Breast epithelium (tissue), 4 donors: ENCODE data around the gene ADCY1. TPM values are rescaled to one million over a fixed set of nuclear protein-coding genes. Genes with fewer than 3 reads are reported as not detected.

Experiments used
- DNase-seq, 2 donors: peaks; one replicate each; pipeline ENCODE4 v3.0.0-alpha.2; 2019; ENCODE audit warnings: low spot score in 2 of 2
- H3K27ac ChIP-seq, 2 donors: fragments of 200-600 bp; sonication (generic) in 1 of 2; one replicate each; pipeline ENCODE4 v1.5.1; 2016 to 2019; ENCODE audit warnings: mild to moderate bottlenecking in 1 of 2
- H3K27me3 ChIP-seq, 2 donors: fragments of 200-600 bp; sonication (generic) in 1 of 2; one replicate each; pipeline versions ENCODE4 v1.5.1 to v1.6.0; 2017 to 2019; ENCODE audit warnings: control low read depth in 1 of 2, mild to moderate bottlenecking in 1 of 2
- H3K36me3 ChIP-seq: fragments of 200-600 bp; one replicate; pipeline ENCODE4 v1.5.1; 2019
- H3K4me1 ChIP-seq, 2 donors: fragments of 200-600 bp; sonication (generic); one replicate each; pipeline ENCODE4 v1.5.1; 2016 to 2019; ENCODE audit warnings: control low read depth in 1 of 2
- H3K4me3 ChIP-seq, 3 donors: fragments of 200-600 bp; sonication (generic); 1 replicate in 2 of 3; 2 replicates in 1 of 3; pipeline ENCODE4 v1.5.1; 2016 to 2019; ENCODE audit warnings: mild to moderate bottlenecking in 3 of 3, moderate library complexity in 2 of 3
- H3K9me3 ChIP-seq, 2 donors: fragments of 200-600 bp; sonication (generic) in 1 of 2; one replicate each; pipeline ENCODE4 v1.5.1; 2016 to 2019; ENCODE audit warnings: control low read depth in 1 of 2
- POLR2A ChIP-seq: fragments of 450-650 bp; IDR thresholded peaks from one replicate; pipeline ENCODE4 v1.6.1; 2016; ENCODE audit warnings: antibody characterized with exemption, mild to moderate bottlenecking, moderate library complexity
- POLR2AphosphoS5 ChIP-seq, 3 donors: sonication (generic); formaldehyde crosslinking; IDR thresholded peaks; one replicate each; pipeline ENCODE4 v1.6.1; 2017; ENCODE audit warnings: antibody characterized with exemption in 3 of 3
- intact Hi-C: fragments of 100-400 bp; cut with DNase I; formaldehyde crosslinking; loops from one replicate; pipeline ENCODE4 v1.15.1; 2023; ENCODE audit warnings: low total_unique reads
- total RNA-seq, 3 donors: library from RNA; depleted of rRNA; stranded (reverse); fragments of >200 nt; gene quantifications; one replicate each; pipeline ENCODE4 v1.1.0, GENCODE V29; 2016
- TF ChIP-seq, protein P1 (sequence below), 3 donors: fragments of 450-650 bp; IDR thresholded peaks; one replicate each; pipeline ENCODE4 v1.5.1; 2016 to 2017; ENCODE audit warnings: antibody characterized with exemption in 3 of 3, mild to moderate bottlenecking in 3 of 3, moderate library complexity in 3 of 3

Gene ADCY1
- total RNA-seq, 3 donors from 2014 or later, result 1.6 to 14.4 (median 2.5) TPM

DNA sequence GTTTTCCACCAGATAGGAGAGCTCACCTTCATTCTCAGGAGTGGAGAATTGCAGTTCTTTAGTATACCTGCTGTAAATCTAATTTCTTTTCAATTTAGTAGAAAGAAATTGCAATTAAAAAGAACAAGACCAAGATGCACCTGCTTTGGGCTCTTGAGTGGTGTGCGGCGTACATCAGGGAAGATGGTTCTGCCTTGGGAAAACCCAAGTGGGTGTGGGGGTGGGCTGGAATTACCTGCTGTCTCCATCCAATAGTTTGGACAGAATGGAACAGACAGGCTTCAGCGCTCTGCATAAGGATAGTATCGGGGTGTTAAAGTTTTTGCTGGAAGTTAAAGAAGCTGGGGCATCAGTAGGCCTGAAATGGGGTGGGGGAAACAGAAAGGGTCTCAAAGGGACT, 7.2 kb upstream of the ADCY1 start:
- no peak for DNase-seq
- no peaks in the 10 kb centered on the region for H3K4me1 ChIP-seq
- H3K4me3 ChIP-seq, result no peak overlapping the region
- H3K27me3 ChIP-seq, result no peaks in the 10 kb centered on the region
- TF ChIP-seq POLR2A (no peak), POLR2AphosphoS5 (IDR thresholded peaks at IDR 0.05) (no peak)
- TF ChIP-seq, protein P1, sequence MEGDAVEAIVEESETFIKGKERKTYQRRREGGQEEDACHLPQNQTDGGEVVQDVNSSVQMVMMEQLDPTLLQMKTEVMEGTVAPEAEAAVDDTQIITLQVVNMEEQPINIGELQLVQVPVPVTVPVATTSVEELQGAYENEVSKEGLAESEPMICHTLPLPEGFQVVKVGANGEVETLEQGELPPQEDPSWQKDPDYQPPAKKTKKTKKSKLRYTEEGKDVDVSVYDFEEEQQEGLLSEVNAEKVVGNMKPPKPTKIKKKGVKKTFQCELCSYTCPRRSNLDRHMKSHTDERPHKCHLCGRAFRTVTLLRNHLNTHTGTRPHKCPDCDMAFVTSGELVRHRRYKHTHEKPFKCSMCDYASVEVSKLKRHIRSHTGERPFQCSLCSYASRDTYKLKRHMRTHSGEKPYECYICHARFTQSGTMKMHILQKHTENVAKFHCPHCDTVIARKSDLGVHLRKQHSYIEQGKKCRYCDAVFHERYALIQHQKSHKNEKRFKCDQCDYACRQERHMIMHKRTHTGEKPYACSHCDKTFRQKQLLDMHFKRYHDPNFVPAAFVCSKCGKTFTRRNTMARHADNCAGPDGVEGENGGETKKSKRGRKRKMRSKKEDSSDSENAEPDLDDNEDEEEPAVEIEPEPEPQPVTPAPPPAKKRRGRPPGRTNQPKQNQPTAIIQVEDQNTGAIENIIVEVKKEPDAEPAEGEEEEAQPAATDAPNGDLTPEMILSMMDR (IDR thresholded peaks at IDR 0.05), result no peak
- intact Hi-C loops, result no loop called here
- H3K27ac ChIP-seq, result no peak overlapping the region
- H3K36me3 ChIP-seq, result no peaks in the 10 kb centered on the region
- H3K9me3 ChIP-seq, result no peaks in the 10 kb centered on the region

DNA sequence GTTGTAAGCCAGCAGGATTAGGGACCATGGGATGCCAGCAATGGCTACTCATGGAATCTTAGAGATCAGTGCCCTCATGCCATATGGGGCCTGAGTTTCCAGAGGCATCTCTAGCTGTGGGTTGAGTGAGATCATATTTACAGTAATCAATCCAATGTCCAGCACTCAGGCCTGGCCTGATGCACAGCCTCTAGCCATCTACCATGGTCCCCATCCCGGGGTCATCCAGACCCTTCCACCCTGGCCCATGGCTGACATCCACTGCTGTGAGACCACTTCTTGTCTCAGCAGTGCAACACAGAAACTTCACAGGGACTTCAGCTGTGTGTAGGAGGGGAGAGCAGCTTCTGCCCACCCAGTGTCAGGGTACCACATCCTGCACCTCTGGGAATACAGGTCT, 6.5 kb upstream of the ADCY1 start:
- Histone ChIP-seq H3K36me3 (no peaks in the 10 kb centered on the region), H3K9me3 (no peaks in the 10 kb centered on the region), H3K27me3 (no peaks in the 10 kb centered on the region), H3K4me1 (no peaks in the 10 kb centered on the region), H3K27ac (no peak overlapping the region), H3K4me3 (no peak overlapping the region)
- intact Hi-C loops, result no loop called here
- no peak for DNase-seq
- no peak for TF ChIP-seq POLR2AphosphoS5 (IDR thresholded peaks at IDR 0.05)

DNA sequence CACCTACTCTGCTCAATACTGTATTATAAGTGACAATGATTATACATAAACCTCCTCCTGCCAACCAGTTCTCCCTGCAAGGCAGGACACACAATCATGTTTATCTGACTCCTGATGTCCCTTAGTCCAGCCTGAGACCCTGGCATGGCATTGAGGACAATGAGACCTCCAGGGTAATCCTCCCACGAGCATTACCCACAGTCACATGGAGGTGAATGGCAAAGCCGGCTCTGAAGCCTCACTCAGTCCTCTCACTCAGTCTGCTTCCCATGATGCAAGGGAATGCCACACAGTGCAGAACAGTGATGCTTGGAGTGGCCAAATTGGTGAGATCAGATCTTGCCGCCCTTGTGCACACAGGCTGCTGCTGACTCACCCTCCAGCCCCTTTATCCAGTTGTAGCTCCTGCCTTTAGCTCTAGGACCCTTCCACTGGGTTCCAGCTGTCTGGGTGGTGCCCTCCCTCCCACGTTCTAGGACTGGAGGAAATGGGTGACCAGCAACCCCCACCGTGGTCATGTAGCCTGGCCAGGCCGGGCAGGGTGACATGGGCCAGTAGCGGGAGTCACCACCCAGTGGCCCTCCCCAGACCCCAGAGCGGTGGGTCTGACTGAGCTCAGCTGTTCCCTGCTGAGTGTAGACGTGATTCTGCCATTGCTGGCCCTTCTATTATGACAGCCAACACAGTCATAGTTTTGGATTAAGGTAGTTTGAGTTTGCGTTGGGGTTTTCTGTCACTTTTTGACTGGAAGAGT, 5.5 kb upstream of the ADCY1 start:
- no peaks in the 10 kb centered on the region for H3K27me3 ChIP-seq
- intact Hi-C loops, result no loop called here
- no peaks in the 10 kb centered on the region for H3K4me1 ChIP-seq
- no peak for DNase-seq
- no peaks in the 10 kb centered on the region for H3K9me3 ChIP-seq
- TF ChIP-seq POLR2AphosphoS5 (IDR thresholded peaks at IDR 0.05) (no peak), POLR2A (no peak)
- TF ChIP-seq, protein P1 (IDR thresholded peaks at IDR 0.05), result no peak
- H3K4me3 ChIP-seq, result no peak overlapping the region
- no peak overlapping the region for H3K27ac ChIP-seq
- no peaks in the 10 kb centered on the region for H3K36me3 ChIP-seq

DNA sequence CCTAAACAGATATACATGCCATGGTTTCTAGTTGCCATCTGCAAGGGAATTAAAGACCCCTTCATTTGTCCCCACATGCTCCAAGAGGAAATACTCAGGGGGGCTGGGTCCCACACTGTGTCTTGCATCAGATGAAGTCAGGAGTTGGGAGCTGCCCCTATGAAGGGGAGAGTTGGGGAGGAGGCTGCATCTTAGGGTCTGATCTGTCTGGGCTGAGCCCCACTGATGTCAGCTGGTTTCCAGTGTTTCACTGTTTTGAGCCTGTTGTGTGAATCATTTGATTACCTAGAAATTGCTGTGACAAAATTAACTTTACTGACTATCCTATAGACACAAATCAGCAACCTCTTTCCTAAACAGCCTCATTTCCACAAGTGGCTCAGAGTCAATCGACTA, 4.9 kb upstream of the ADCY1 start:
- H3K4me1 ChIP-seq, result no peaks in the 10 kb centered on the region
- DNase-seq, result no peak
- TF ChIP-seq POLR2A, result no peak
- no peak for TF ChIP-seq POLR2AphosphoS5 (IDR thresholded peaks at IDR 0.05)
- TF ChIP-seq, protein P1 (IDR thresholded peaks at IDR 0.05), result no peak
- no peak overlapping the region for H3K27ac ChIP-seq
- no peaks in the 10 kb centered on the region for H3K36me3 ChIP-seq
- no peaks in the 10 kb centered on the region for H3K9me3 ChIP-seq
- H3K4me3 ChIP-seq, result no peak overlapping the region
- intact Hi-C loops, result no loop called here
- no peaks in the 10 kb centered on the region for H3K27me3 ChIP-seq

DNA sequence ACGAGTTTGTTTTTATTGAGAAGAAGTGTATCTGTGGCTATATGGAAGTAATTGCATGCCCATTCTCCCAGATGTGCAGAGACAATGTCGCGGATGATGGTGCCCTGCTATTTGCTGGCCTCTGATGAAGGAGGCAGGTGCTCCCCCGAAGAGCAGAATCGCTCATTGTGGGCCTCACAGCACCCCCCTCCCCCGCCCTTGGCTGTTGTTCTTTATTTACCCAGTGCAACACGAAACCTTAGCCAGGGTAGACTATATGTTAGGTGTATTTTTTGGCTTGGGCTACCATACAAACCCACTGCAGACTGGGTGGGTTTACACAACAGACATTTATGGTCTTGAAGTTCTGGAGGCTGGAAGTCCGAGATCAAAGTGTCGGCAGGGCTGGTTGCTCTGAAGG, 3.4 kb upstream of the ADCY1 start:
- Histone ChIP-seq H3K27ac (no peak overlapping the region), H3K4me1 (peaks cover 0 to 8% of the 10 kb centered on the region in 2 donors), H3K9me3 (no peaks in the 10 kb centered on the region), H3K27me3 (peaks cover 0 to 12% of the 10 kb centered on the region in 2 donors), H3K4me3 (no peak overlapping the region), H3K36me3 (no peaks in the 10 kb centered on the region)
- TF ChIP-seq POLR2A (no peak), POLR2AphosphoS5 (IDR thresholded peaks at IDR 0.05) (no peak)
- TF ChIP-seq, protein P1 (IDR thresholded peaks at IDR 0.05), result no peak
- intact Hi-C loops, result no loop called here
- DNase-seq, result no peak
